ENCODE data around the gene SLC39A11.

DNA sequence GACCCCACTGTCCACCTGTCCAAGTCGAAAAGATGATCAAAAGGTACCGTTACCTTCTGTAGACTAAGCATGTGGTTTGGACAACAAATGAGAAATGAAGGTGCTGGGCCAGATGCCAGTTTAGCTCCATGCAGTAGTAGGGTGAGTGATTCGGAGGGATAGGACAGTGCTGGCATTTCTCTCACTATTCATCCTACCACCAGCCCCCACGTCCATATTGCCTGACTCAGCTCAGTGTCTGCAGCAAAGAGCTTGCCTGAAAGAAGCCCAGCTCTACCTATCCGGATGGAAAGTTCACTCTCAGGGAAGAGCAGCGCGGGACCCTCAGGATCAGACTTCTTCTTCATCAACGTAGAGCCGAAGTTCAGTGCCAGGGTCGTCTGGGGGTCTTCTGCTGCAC lies 145.0 kb downstream of the SLC39A11 start:
- TF ChIP-seq, protein P1, sequence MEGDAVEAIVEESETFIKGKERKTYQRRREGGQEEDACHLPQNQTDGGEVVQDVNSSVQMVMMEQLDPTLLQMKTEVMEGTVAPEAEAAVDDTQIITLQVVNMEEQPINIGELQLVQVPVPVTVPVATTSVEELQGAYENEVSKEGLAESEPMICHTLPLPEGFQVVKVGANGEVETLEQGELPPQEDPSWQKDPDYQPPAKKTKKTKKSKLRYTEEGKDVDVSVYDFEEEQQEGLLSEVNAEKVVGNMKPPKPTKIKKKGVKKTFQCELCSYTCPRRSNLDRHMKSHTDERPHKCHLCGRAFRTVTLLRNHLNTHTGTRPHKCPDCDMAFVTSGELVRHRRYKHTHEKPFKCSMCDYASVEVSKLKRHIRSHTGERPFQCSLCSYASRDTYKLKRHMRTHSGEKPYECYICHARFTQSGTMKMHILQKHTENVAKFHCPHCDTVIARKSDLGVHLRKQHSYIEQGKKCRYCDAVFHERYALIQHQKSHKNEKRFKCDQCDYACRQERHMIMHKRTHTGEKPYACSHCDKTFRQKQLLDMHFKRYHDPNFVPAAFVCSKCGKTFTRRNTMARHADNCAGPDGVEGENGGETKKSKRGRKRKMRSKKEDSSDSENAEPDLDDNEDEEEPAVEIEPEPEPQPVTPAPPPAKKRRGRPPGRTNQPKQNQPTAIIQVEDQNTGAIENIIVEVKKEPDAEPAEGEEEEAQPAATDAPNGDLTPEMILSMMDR (conservative IDR thresholded peaks at IDR 0.05): no peak
- no peak for TF ChIP-seq EZH2 (IDR thresholded peaks at IDR 0.05; ENCODE audit: low read depth)

All from PC-9 (cell line).